NOMO-1 treated with DMSO at 0.1 percent for 48 hours (cell line): Measurements from ENCODE around the gene DCTN4.
"Not testable (repeated sequence)": the region's sequence is repeated elsewhere in the genome, so short reads cannot be mapped to it uniquely, and the experiment has no call there.

ENCODE experiments used
- DNase-seq: peaks from one replicate; lab custom pipeline; 2025; ENCODE audit not compliant: unreplicated experiment; lab: John Stamatoyannopoulos, UW

The DCTN4 gene

GRCh38 chr5:150778517-150779396 lies 19.9 kb upstream of the DCTN4 start, which contains the start of gene SMIM3:
Gene SMIM3 (plus strand): TSS chr5:150778757. CDS start chr5:150795441, 16,684 bp downstream.
- peak; percentile 72 for DNase-seq

- no peak for DNase-seq
Measured at GRCh38 chr5:150778088-150778516, 19.3 kb upstream of the DCTN4 start.

- no peak for DNase-seq
Measured at GRCh38 chr5:150777685-150778084, 18.9 kb upstream of the DCTN4 start.

GRCh38 chr5:150774145-150774544 lies 15.3 kb upstream of the DCTN4 start:
- no peak for DNase-seq

- peak; percentile 29 for DNase-seq
Measured at GRCh38 chr5:150771034-150771795, 12.4 kb upstream of the DCTN4 start.

- peak; percentile 21 for DNase-seq
Measured at GRCh38 chr5:150766251-150766650, 7.4 kb upstream of the DCTN4 start.

- peak; percentile 79 for DNase-seq
Measured at GRCh38 chr5:150765799-150766169, 7.0 kb upstream of the DCTN4 start.

- peak; percentile 87 for DNase-seq
Measured at GRCh38 chr5:150765011-150765798, 6.4 kb upstream of the DCTN4 start.

GRCh38 chr5:150764530-150764929 lies 5.7 kb upstream of the DCTN4 start:
- DNase-seq = peak; percentile 96

- peak; percentile 98 for DNase-seq
Measured at GRCh38 chr5:150763023-150763769, 4.4 kb upstream of the DCTN4 start.

- DNase-seq = peak; percentile 80
Measured at GRCh38 chr5:150762211-150762610, 3.4 kb upstream of the DCTN4 start.

GRCh38 chr5:150759334-150759583 lies 442 bp upstream of the DCTN4 start:
- DNase-seq = no peak

GRCh38 chr5:150758203-150758530 lies 650 bp downstream of the DCTN4 start:
- no peak for DNase-seq

- no peak for DNase-seq
Measured at GRCh38 chr5:150757087-150757649, 1.6 kb downstream of the DCTN4 start.

- DNase-seq = no peak
Measured at GRCh38 chr5:150753863-150754262, 5.0 kb downstream of the DCTN4 start.

- no peak for DNase-seq
Measured at GRCh38 chr5:150753463-150753862, 5.4 kb downstream of the DCTN4 start.

GRCh38 chr5:150751096-150751891 lies 7.5 kb downstream of the DCTN4 start:
- DNase-seq = no peak

GRCh38 chr5:150750469-150750868 lies 8.3 kb downstream of the DCTN4 start:
- DNase-seq = no peak

- DNase-seq = not testable (repeated sequence)
Measured at GRCh38 chr5:150743142-150743488, 15.7 kb downstream of the DCTN4 start.
